Ovary (tissue), 9 donors: ENCODE data around the gene EYS. TPM values are rescaled to one million over a fixed set of nuclear protein-coding genes. Genes with fewer than 3 reads are reported as not detected.

ENCODE experiments used
- DNase-seq, 5 donors: peaks; one replicate each; pipeline ENCODE4 v3.0.0-alpha.2; 2019 to 2020
- H3K27ac ChIP-seq, 2 donors: fragments of 200-600 bp; one replicate each; pipeline versions ENCODE4 v1.5.1 to v1.8.0; 2019 to 2022
- H3K27me3 ChIP-seq: fragments of 200-600 bp; one replicate; pipeline ENCODE4 v1.8.0; 2022
- H3K36me3 ChIP-seq: fragments of 200-600 bp; sonication (generic); one replicate; pipeline ENCODE4 v1.5.1; 2019
- H3K4me1 ChIP-seq: one replicate; pipeline ENCODE4 v1.8.1; 2013; ENCODE audit warnings: mild to moderate bottlenecking, moderate library complexity; ENCODE audit not compliant: insufficient read depth
- H3K4me3 ChIP-seq: fragments of 200-600 bp; sonication (generic); one replicate; pipeline ENCODE4 v1.5.1; 2017
- H3K9me3 ChIP-seq, 2 donors: fragments of 200-600 bp in 1 of 2; sonication (generic) in 1 of 2; one replicate each; pipeline versions ENCODE4 v1.5.1 to v1.8.1; 2013 to 2019; ENCODE audit warnings: mild to moderate bottlenecking in 1 of 2, moderate library complexity in 1 of 2
- EP300 ChIP-seq: sonication (generic); formaldehyde crosslinking; IDR thresholded peaks from one replicate; pipeline ENCODE4 v1.6.1; 2017; ENCODE audit warnings: antibody characterized with exemption
- POLR2A ChIP-seq: fragments of 450-650 bp; IDR thresholded peaks from one replicate; pipeline ENCODE4 v1.6.1; 2017; ENCODE audit warnings: antibody characterized with exemption, mild to moderate bottlenecking, moderate library complexity
- WGBS, 3 donors: extraction: QIAGEN DNeasy Blood & Tissue Kit in 1 of 3; methylation state at CpG; one replicate each; pipeline versions ENCODE4 v1.1.5 to v1.1.7; 2013 to 2017; 5-methylcytosine and 5-hydroxymethylcytosine counted together
- intact Hi-C, 4 donors: fragments of 100-400 bp; cut with DNase I; formaldehyde crosslinking; loops; one replicate each; pipeline versions ENCODE4 v1.11.0 to v1.15.1; 2022 to 2023
- polyA plus RNA-seq, 2 donors: library from polyadenylated mRNA; stranded (reverse); fragments of 200-250 nt in 1 of 2; fragments of 350-450 nt in 1 of 2; fragmentation: Illumina TruSeq in 1 of 2; extraction: RNeasy Lipid Tissue Mini Kit (QIAGEN cat#74804) in 1 of 2; gene quantifications; one replicate each; pipeline ENCODE4 v1.2.3, GENCODE V29; 2013 to 2014
- total RNA-seq, 7 donors: library from RNA; depleted of rRNA in 2 of 7; stranded (reverse); fragments of >200 nt in 2 of 7; fragmentation: NEBNext Ultra II Directional in 3 of 7; extraction: Animal tissue kit (Norgen Biotek cat#: 25700) in 3 of 7; gene quantifications; one replicate each; pipeline versions ENCODE4 v1.1.0 to v1.2.4, GENCODE V29; 2016 to 2023
- TF ChIP-seq, protein P1 (sequence below), 3 donors: fragments of 450-650 bp in 2 of 3; fragments of 200-600 bp in 1 of 3; IDR thresholded peaks; one replicate each; pipeline versions ENCODE4 v1.5.1 to v1.8.0; 2016 to 2022; ENCODE audit warnings: antibody characterized with exemption in 3 of 3, mild to moderate bottlenecking in 1 of 3
- donor health status: DM: no; HTN: no; CAD: no; lungs with moderate emphysema.
- donor health status: DM: no; HTN: no; CAD: no.
- donor health status: Bipolar disorder and iron deficiency.
- donor health status: DM: yes; HTN: yes; CAD: no.
- donor health status: DM: no; HTN: no; CAD: no.
- donor health status: DM: yes; HTN: yes; CAD: no.

The EYS gene
- total and polyA plus RNA-seq, 9 donors: under 0.01 to 0.03 (median 0.01) TPM; not detected in 6

GRCh38 chr6:65202738-65203137 lies 504.3 kb downstream of the EYS start:
- Histone ChIP-seq H3K36me3 (no peaks in the 10 kb centered on the region), H3K27ac (no peak overlapping the region), H3K9me3 (no peaks in the 10 kb centered on the region), H3K27me3 (no peaks in the 10 kb centered on the region), H3K4me3 (no peak overlapping the region), H3K4me1 (no peaks in the 10 kb centered on the region)
- WGBS, 3 donors: 87 to 97% (median 90%) methylated on average over 2 of the region's 2 CpGs
- intact Hi-C loops: no loop called here
- no peak for DNase-seq
- TF ChIP-seq EP300 (no peak), POLR2A (no peak)
- TF ChIP-seq, protein P1, sequence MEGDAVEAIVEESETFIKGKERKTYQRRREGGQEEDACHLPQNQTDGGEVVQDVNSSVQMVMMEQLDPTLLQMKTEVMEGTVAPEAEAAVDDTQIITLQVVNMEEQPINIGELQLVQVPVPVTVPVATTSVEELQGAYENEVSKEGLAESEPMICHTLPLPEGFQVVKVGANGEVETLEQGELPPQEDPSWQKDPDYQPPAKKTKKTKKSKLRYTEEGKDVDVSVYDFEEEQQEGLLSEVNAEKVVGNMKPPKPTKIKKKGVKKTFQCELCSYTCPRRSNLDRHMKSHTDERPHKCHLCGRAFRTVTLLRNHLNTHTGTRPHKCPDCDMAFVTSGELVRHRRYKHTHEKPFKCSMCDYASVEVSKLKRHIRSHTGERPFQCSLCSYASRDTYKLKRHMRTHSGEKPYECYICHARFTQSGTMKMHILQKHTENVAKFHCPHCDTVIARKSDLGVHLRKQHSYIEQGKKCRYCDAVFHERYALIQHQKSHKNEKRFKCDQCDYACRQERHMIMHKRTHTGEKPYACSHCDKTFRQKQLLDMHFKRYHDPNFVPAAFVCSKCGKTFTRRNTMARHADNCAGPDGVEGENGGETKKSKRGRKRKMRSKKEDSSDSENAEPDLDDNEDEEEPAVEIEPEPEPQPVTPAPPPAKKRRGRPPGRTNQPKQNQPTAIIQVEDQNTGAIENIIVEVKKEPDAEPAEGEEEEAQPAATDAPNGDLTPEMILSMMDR (IDR thresholded peaks at IDR 0.05): no peak

DNA sequence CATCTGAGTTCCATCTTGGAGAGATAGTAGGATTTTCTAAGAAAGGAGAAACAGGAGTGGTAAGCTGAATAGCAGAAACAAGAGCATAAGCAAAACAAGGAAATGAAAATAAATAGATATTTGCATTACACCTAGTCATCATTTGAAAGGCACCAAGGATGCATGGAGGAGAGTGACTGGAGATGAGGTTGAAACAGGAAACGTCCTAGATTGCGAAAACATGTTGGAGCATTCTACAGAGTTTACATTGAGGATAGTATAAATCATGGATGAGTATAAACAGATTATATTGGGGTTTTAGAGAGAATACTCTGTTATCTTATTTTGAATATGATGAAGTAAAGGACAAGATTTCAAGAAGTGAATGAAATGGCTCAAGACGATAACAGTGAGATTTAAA lies 507.3 kb downstream of the EYS start:
- no peaks in the 10 kb centered on the region for H3K4me1 ChIP-seq
- intact Hi-C loops: no loop called here
- WGBS, 3 donors: 81 to 86% (median 82%) methylated on average over 3 of the region's 3 CpGs

DNA sequence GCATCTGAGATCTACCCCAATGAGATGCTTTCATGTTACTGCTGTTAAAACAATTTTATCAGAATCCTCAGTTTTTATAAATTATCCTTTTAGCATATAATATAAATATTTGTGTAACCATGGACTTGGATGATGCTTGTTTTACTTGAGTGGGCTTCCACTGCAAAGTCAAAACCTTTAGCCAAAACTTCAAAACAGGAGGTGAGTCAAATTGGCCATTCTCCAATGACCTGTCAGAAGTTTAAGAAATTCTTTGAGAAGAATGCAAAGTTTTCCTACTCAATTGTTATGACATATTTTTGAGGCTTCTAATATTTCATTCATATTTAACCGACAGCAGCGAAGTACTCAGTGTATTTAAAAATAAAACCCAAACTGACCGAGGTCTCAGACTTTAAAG lies 507.9 kb downstream of the EYS start:
- Histone ChIP-seq H3K9me3 (no peaks in the 10 kb centered on the region), H3K4me1 (no peaks in the 10 kb centered on the region), H3K27ac (no peak overlapping the region), H3K4me3 (no peak overlapping the region), H3K27me3 (no peaks in the 10 kb centered on the region), H3K36me3 (no peaks in the 10 kb centered on the region)
- no peak for DNase-seq
- TF ChIP-seq EP300 (no peak), POLR2A (no peak)
- TF ChIP-seq, protein P1 (IDR thresholded peaks at IDR 0.05): no peak
- 79 to 82% (median 79%) methylated on average over 3 of the region's 3 CpGs for WGBS, 3 donors
- intact Hi-C loops: no loop called here

More for the DNA sequence above, 507.3 kb downstream of the EYS start:
- DNase-seq: no peak
- Histone ChIP-seq H3K27ac (no peak overlapping the region), H3K4me3 (no peak overlapping the region), H3K36me3 (no peaks in the 10 kb centered on the region), H3K27me3 (no peaks in the 10 kb centered on the region), H3K9me3 (no peaks in the 10 kb centered on the region)
- TF ChIP-seq, protein P1 (IDR thresholded peaks at IDR 0.05): no peak
- TF ChIP-seq EP300 (no peak), POLR2A (no peak)

DNA sequence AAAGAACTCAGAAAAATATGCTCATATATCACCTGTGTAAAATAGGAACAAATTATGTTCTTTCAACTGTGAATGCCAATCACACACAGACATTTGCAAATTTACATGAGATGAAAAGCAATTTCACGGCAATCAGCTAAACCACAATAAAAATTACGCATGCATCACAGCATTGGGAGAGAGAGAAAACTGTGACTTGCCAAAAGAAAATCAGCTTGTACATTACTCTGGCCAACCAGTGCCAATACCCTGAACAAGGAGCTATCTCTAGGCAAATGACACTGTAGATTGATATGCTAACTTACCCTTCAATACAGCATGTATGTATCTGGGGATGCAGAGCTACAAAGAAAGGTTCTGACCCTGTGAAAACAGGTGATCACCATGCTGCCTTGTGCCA lies 515.6 kb downstream of the EYS start:
- intact Hi-C loops: no loop called here
- Histone ChIP-seq H3K9me3 (no peaks in the 10 kb centered on the region), H3K4me1 (no peaks in the 10 kb centered on the region), H3K36me3 (no peaks in the 10 kb centered on the region), H3K27me3 (no peaks in the 10 kb centered on the region), H3K27ac (no peak overlapping the region), H3K4me3 (no peak overlapping the region)
- TF ChIP-seq EP300 (no peak), POLR2A (no peak)
- TF ChIP-seq, protein P1 (IDR thresholded peaks at IDR 0.05): no peak
- WGBS, 3 donors: 89 to 94% (median 94%) methylated on average over 2 of the region's 2 CpGs
- DNase-seq: no peak
